Natural killer cell (primary cell): ENCODE results near the gene LIN28B. TPM values are rescaled to one million over a fixed set of nuclear protein-coding genes. Genes with fewer than 3 reads are reported as not detected.

Experiments
- ATAC-seq, 3 donors: fragments of 150-1000 bp in 2 of 3; fragments of 200-7000 bp in 1 of 3; cut with Tn5 transposase; 1 replicate in 1 of 3; 2 replicates in 2 of 3; pipeline ENCODE4 v1.10.0; 2021; ENCODE audit warnings: mild to moderate bottlenecking in 2 of 3, moderate library complexity in 2 of 3
- DNase-seq, 2 donors: peaks; one replicate each; pipeline versions ENCODE4 v3.0.0 to v3.0.0-alpha.2; 2013 to 2021; ENCODE audit warnings: mixed read lengths in 1 of 2
- H3K27ac ChIP-seq: one replicate; pipeline ENCODE4 v1.5.1; 2013; ENCODE audit warnings: mild to moderate bottlenecking, low read length
- H3K27me3 ChIP-seq: one replicate; pipeline ENCODE4 v1.6.1; 2013; ENCODE audit warnings: low read length; ENCODE audit not compliant: control insufficient read depth, insufficient read depth
- H3K36me3 ChIP-seq: one replicate; pipeline ENCODE4 v1.6.1; 2013; ENCODE audit warnings: low read length; ENCODE audit not compliant: control insufficient read depth, insufficient read depth
- H3K4me1 ChIP-seq: one replicate; pipeline ENCODE4 v1.6.1; 2013; ENCODE audit warnings: low read length; ENCODE audit not compliant: control insufficient read depth, insufficient read depth
- H3K4me3 ChIP-seq: one replicate; pipeline ENCODE4 v1.5.1; 2013; ENCODE audit warnings: low read length
- H3K9me3 ChIP-seq: one replicate; pipeline ENCODE4 v1.6.1; 2013; ENCODE audit warnings: low read length; ENCODE audit not compliant: control insufficient read depth, insufficient read depth
- H3K27ac Mint-ChIP-seq, 2 donors: one replicate each; pipeline ENCODE4 v1.8.0; 2022; ENCODE audit warnings: mild to moderate bottlenecking in 2 of 2, mixed read lengths in 2 of 2, moderate library complexity in 1 of 2
- H3K27me3 Mint-ChIP-seq, 2 donors: one replicate each; pipeline ENCODE4 v1.8.0; 2022; ENCODE audit warnings: low read depth in 2 of 2, mixed read lengths in 2 of 2
- H3K36me3 Mint-ChIP-seq: one replicate; pipeline ENCODE4 v1.8.0; 2022; ENCODE audit warnings: mixed read lengths
- H3K4me1 Mint-ChIP-seq, 2 donors: one replicate each; pipeline ENCODE4 v1.8.0; 2022; ENCODE audit warnings: mixed read lengths in 2 of 2
- H3K4me3 Mint-ChIP-seq: one replicate; pipeline ENCODE4 v1.8.0; 2022; ENCODE audit warnings: mild to moderate bottlenecking, moderate library complexity, mixed read lengths
- H3K9me3 Mint-ChIP-seq, 2 donors: one replicate each; pipeline ENCODE4 v1.8.0; 2022; ENCODE audit warnings: mixed read lengths in 2 of 2
- WGBS: methylation state at CpG from one replicate; pipeline ENCODE4 v1.1.7; 2013; ENCODE audit warnings: missing lambda C conversion rate; ENCODE audit not compliant: insufficient coverage; 5-methylcytosine and 5-hydroxymethylcytosine counted together
- intact Hi-C: fragments of 100-400 bp; cut with micrococcal nuclease; formaldehyde crosslinking; loops from one replicate; pipeline ENCODE4 v1.14.2; 2022
- total RNA-seq, 4 donors: library from RNA; stranded (reverse); fragments of 120-200 nt in 1 of 4; gene quantifications; one replicate each; pipeline versions ENCODE4 v1.2.3 to v1.2.4, GENCODE V29; 2013 to 2022
- TF ChIP-seq, protein P1 (sequence below): fragments of 200-600 bp; IDR thresholded peaks from one replicate; pipeline ENCODE4 v1.8.0; 2022; ENCODE audit warnings: antibody characterized with exemption

Gene LIN28B
- total RNA-seq, 3 donors from 2014 or later (not counting 1 experiment from before 2014, with no cell fraction given) = not detected

DNA sequence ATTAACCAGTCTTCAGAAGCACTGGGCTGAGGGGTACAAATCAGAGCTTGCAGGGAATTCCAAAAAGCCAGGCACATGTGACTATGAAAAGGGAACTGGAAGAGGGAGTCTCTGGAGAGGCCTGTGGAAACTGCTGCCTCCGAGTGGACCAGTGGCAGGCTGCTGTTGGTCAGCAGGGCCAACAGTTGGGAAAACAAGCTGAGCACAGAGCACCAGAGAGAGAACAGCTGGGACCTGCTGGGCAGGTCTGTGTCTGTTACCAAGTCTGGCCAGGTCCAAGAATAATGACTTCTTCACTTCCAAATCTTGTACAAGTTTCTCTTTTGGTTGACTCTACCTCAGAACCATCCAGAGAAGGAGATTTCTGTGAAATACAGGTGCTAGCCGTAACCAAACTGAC, 81.4 kb downstream of the LIN28B start:
- Mint-ChIP-seq H3K36me3 (no peaks in the 10 kb centered on the region), H3K4me3 (no peak overlapping the region), H3K4me1 (no peaks in the 10 kb centered on the region), H3K27ac (no peak overlapping the region), H3K9me3 (no peaks in the 10 kb centered on the region), H3K27me3 (peaks cover 12 to 36% of the 10 kb centered on the region in 2 donors)
- TF ChIP-seq, protein P1, sequence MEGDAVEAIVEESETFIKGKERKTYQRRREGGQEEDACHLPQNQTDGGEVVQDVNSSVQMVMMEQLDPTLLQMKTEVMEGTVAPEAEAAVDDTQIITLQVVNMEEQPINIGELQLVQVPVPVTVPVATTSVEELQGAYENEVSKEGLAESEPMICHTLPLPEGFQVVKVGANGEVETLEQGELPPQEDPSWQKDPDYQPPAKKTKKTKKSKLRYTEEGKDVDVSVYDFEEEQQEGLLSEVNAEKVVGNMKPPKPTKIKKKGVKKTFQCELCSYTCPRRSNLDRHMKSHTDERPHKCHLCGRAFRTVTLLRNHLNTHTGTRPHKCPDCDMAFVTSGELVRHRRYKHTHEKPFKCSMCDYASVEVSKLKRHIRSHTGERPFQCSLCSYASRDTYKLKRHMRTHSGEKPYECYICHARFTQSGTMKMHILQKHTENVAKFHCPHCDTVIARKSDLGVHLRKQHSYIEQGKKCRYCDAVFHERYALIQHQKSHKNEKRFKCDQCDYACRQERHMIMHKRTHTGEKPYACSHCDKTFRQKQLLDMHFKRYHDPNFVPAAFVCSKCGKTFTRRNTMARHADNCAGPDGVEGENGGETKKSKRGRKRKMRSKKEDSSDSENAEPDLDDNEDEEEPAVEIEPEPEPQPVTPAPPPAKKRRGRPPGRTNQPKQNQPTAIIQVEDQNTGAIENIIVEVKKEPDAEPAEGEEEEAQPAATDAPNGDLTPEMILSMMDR = no peak
- Histone ChIP-seq H3K4me3 (no peak overlapping the region), H3K4me1 (no peaks in the 10 kb centered on the region), H3K9me3 (no peaks in the 10 kb centered on the region), H3K36me3 (no peaks in the 10 kb centered on the region), H3K27ac (no peak overlapping the region), H3K27me3 (peaks cover 2% of the 10 kb centered on the region)
- ATAC-seq (no peak), DNase-seq (no peak)
- WGBS = 85% methylated on average over 1 of the region's 2 CpGs
- intact Hi-C loops = no loop called here

DNA sequence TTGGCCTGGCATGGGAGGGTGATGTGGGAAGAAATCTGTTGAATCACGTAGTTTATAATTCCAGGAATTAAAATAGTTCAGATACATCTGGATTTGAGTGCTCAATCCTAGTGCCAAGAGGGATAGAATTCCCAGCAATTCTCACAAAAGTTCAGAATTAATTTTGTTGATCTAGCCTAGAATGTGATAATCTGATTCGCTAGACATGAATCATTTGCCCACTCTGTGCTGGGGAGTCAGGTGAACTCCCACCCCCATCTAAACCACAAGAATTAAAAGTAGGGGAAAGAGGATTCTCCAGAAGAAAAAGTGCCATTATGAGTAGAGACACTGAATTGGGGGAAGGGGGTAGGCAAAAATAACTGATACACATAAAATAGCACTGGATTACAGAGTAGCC, 85.0 kb downstream of the LIN28B start:
- Histone ChIP-seq H3K4me3 (no peak overlapping the region), H3K27me3 (no peaks in the 10 kb centered on the region), H3K9me3 (no peaks in the 10 kb centered on the region), H3K36me3 (no peaks in the 10 kb centered on the region), H3K4me1 (no peaks in the 10 kb centered on the region), H3K27ac (no peak overlapping the region)
- H3K9me3 Mint-ChIP-seq = no peaks in the 10 kb centered on the region
- DNase-seq (no peak), ATAC-seq (no peak)
- H3K36me3 Mint-ChIP-seq = no peaks in the 10 kb centered on the region
- H3K4me3 Mint-ChIP-seq = no peak overlapping the region
- no peaks in the 10 kb centered on the region for H3K4me1 Mint-ChIP-seq
- TF ChIP-seq, protein P1 = no peak
- 94% methylated on average over 1 of the region's 2 CpGs for WGBS
- H3K27ac Mint-ChIP-seq = no peak overlapping the region
- intact Hi-C loops = no loop called here
- H3K27me3 Mint-ChIP-seq = peaks cover 12 to 27% of the 10 kb centered on the region in 2 donors

DNA sequence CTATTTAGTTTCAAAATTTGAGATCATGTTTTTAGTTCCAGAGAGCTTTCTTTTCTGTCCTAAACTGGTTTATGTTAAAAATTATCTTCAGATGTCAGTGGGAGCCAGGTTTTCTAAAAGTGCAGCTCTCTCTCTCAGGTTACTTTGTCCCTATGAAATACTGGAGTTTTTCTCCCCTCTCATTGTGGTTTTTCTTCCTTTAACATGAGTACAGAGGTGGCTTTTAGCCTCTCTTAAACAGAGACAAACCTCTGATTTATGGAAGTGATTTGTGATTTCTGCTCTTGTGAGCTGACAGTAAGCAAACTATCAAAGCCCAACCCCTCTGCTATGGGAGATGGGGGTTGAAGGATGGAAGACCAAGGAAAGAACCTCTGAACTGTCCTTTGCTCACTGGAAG, 85.7 kb downstream of the LIN28B start:
- H3K9me3 Mint-ChIP-seq = no peaks in the 10 kb centered on the region
- Histone ChIP-seq H3K9me3 (no peaks in the 10 kb centered on the region), H3K27ac (no peak overlapping the region), H3K4me3 (no peak overlapping the region), H3K36me3 (no peaks in the 10 kb centered on the region), H3K4me1 (no peaks in the 10 kb centered on the region), H3K27me3 (no peaks in the 10 kb centered on the region)
- intact Hi-C loops = no loop called here
- DNase-seq = no peak
- TF ChIP-seq, protein P1 = no peak
- ATAC-seq = no peak
- H3K4me1 Mint-ChIP-seq = no peaks in the 10 kb centered on the region
- peaks cover 12 to 27% of the 10 kb centered on the region in 2 donors for H3K27me3 Mint-ChIP-seq
- H3K27ac Mint-ChIP-seq = no peak overlapping the region
- H3K4me3 Mint-ChIP-seq = no peak overlapping the region
- H3K36me3 Mint-ChIP-seq = no peaks in the 10 kb centered on the region

DNA sequence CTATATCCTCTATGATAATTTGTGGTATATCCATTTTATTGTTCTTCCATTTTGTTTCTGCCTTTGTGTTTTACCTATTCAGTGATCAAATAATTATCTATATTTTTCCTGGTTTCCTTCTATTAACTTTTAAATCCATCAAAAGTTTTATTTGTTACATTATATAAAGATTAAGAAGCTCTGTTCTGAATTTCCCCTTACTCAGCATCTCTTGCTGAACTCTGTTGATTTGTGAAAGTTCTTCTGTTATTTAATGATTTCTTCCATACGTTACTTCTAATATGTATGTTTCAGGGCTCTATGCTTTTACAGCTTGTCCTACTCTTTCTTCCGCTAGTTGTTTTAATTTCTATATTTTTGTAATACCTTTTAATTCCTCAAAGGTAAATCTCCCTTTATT, 87.1 kb downstream of the LIN28B start:
- WGBS = no CpG with 5 or more reads among the region's 2 CpGs
- Histone ChIP-seq H3K27ac (no peak overlapping the region), H3K36me3 (no peaks in the 10 kb centered on the region), H3K4me3 (no peak overlapping the region), H3K9me3 (no peaks in the 10 kb centered on the region), H3K4me1 (no peaks in the 10 kb centered on the region), H3K27me3 (no peaks in the 10 kb centered on the region)
- no peak for ATAC-seq
- Mint-ChIP-seq H3K27ac (no peak overlapping the region), H3K9me3 (no peaks in the 10 kb centered on the region), H3K27me3 (peaks cover 12 to 17% of the 10 kb centered on the region in 2 donors), H3K4me1 (no peaks in the 10 kb centered on the region), H3K4me3 (no peak overlapping the region), H3K36me3 (no peaks in the 10 kb centered on the region)
- DNase-seq = no peak
- intact Hi-C loops = no loop called here
- TF ChIP-seq, protein P1 = no peak
